Astrocyte of the hippocampus (primary cell): ENCODE measurements around the gene CORO7.

Experiments used
- DNase-seq: peaks from one replicate; pipeline ENCODE4 v3.0.0; 2011; ENCODE audit warnings: low read depth, low spot score

Gene CORO7

DNA sequence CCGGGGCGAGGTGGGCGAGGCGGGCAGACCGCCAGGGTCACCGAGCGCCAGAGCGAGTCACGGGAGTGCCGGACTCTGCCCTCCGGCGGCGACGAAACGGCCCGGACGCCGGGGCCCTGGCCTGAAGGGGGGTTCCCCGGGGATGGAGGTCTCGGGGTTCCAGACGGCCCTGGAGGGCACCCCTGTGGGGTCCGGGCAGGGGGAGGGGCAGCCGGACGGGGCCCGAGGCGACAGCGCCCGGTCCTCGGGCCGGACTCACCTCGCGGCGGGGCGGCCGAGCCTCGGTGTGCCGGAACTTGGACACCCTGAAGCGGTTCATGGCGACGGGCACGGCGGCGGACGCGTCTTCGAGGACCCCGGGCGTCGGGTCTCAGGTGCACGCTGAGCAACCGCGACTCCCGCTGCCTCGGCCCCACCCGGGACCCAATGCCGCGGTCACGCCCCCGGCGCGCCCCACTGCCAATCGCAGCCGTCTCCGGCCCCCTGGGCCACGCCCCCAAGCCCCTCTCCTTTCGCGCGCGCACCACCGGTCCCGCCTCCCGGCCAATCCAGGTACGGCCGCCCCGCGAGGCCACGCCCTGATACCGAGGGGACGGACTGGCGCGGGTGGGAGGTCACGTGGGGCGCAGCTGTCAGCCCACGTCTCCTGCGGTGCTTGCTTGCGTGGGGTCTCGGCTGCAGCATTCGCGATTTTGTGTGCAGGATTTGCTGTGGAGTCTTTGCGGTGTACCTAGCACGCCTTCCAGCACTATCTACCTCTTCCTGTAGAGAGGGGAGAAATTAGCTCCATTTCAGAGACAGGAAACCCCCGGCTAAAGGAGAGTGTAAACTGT is at the start of gene CORO7:
CORO7 (minus strand) TSS at position 397 of the 833 bp plus-strand sequence; CDS start at position 319, 78 bp downstream.
- peak; percentile 96 for DNase-seq

DNA sequence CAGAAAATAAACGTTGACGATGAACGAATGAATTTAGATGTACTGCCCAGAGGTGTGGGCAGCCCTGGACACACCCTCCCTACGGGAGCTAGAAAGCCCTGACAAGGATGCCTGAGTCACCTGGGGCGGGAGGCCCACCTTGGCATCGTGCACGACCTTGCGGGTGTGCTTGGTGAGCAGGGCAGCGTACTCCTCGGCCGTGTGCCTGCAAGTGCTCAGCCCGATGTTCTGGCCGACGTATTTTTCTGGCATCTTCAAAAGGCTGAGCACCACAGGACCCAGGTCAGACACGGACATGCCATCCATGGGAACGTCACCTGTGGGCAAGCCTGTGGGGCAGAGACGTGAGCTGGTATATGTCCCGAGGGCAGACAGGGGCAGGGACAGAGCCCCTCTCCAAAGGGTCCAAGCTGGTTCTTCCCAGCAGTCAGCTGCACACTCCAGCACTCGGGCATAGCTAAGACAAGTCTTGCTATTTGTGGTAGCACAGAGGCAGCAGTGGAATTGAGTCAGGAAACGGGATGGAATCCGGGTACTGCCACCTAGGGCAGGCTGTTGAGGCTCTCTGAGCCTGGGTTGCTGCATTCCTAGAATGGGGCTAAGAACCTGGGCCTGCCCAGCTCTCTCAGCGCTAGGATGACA is 47.2 kb upstream of the CORO7 start:
- DNase-seq: peak; percentile 12

DNA sequence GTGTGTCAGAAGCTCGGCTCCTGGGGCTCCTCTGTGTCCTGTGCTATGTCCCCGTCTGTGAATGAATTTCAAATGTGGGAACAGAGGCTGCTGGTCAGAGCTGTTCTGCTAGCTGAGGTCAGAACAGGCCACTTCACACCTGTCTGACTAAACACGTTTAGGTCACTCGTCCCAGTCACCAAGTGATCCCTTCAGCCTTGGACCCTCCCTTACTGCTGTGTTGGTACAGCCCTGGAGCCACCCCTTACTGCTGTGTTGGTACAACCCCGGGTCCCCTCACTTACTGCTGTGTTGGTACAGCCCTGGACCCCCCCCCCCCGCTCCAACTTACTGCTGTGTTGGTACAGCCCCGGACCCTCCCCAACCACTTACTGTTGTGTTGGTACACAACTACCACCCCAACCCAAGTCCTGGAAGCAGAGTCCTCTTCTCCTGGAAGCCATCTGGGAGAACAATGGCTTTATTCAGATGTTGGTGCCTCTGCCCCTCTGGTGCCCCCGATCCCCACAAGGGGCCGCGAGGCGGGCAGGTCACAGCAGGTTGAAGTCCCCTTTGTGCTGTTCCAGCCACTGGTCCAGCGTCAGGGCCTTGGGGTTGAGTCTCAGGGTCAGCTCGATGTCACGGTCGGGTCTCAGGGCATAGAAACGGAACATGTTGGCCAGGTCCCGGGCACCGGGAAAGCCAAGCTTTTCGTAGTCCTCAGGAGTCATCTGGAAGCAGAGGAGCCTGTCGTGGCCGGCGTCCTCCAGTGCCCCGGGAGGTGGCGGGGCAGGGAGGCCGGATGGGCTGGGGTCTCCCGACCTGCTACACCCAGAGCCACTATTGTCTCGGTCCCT is 45.1 kb upstream of the CORO7 start:
- DNase-seq: no peak

DNA sequence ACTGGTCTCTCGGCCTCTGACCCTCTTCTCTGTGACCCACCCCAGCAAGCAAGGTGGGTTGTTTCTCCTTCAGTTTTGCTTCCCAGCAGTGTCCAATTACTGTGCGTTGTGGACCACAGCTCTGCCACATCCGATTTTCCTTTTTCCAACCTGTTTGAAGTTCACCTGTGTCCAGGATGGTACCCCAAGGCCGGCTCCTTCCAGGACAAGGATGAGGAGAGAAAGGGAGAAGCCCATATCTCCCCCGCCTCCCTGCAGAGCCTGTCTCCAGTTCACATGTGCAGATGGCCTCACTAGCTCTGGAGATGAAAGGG is 44.5 kb upstream of the CORO7 start:
- DNase-seq: no peak

DNA sequence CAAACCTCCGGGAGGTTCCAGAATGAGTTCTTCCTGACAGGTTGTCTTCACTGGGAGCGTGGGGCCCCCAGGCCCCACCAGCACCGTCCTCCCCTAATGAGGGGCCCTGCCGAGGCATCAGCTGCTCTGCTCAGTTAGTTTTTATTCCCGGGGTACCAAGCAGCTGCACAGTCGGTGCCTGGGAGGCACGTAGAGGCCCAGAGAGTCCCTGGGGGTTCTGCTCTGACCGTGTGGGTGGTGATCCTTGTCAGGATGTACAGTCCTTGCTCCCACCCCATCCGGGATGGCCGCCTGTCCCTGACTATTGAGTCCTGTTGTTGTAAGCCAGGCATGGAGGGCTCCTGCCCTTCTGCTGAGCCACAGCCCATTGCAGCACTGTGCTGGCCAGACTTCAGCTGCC is 39.6 kb upstream of the CORO7 start:
- DNase-seq: no peak

DNA sequence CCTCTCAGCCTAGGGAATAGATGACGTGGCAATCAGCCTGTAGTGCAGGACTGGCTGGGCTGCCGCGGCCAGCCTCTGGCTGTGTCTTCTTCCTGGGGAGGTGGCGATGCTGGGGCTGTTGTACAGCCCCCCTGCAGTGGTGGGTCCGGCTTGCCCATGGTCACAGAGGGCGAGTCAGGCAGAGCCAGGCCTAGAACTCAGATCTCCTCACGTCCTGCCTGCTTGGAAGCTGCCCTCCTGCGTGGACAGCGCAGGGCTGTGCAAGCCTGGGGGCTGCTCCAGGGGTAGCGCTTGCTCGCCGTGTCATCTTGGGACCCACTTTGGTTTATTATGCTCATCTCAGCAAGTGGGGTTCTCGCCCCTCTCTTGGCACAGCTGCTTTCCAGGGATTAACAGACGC is 38.7 kb upstream of the CORO7 start:
- DNase-seq: no peak

DNA sequence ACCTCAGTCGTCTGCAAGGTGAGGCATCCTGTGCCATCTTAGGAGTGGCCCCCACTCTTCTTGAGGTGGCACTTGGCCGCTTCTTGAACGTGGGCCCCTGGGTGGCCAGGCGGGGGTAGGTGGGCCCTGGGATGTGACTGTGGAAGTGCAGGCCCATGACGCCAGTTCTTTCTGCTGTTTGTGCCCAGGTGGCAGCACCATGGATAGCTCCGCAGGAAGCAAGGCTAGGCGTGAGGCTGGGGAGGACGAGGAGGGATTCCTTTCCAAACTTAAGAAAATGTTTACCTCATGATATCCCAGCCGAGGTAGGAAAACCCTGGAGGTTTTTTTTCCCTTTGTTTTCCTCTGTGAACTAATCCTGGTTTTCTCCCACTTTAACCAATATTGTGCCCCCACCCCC is 38.2 kb upstream of the CORO7 start:
- peak; percentile 33 for DNase-seq

DNA sequence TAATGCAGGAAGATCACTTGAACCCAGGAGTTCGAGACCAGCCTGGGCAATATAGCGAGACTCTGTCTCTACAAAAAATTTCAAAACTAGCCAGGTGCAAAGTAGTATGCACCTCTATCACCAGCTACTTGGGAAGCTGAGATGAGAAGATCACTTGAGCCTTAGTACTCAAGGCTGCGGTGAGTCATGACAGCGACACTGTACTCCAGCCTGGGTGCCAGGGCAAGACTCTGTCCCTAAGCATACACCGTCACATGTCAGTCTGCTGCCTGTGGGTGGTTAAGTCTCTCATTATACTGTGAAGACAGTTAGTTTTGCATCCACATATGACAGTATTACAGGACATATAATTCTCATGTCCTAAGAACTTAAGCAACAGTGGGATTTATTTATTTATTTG is 36.3 kb upstream of the CORO7 start:
- no peak for DNase-seq

DNA sequence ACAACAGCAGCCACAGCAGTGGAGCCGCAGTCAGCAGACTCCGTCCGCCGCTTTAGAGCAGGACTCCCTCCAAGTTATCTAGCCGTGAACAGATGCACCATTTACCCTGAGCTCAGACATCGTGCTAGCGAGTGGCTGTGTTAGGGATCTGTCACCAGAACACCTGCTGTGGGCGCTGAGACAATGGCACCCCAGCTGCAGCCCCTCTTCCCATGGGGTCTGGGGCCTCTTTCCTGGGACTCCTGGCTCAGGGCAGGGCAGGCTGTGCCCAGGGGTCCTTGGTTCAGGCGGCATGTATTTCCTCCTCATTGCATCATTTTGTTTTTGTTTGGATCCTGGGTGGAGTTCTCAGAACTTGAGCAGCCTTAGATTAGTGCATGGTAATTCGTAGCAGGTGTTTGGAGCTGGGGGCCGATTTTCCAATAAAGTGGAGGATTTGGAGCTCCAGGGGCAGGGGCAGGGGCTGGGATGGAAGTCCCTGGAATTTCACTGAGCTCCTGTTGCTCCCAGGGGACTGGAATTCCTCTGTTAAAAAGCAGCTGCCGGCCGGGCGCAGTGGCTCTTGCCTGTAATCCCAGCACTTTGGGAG is 34.6 kb upstream of the CORO7 start:
- no peak for DNase-seq

DNA sequence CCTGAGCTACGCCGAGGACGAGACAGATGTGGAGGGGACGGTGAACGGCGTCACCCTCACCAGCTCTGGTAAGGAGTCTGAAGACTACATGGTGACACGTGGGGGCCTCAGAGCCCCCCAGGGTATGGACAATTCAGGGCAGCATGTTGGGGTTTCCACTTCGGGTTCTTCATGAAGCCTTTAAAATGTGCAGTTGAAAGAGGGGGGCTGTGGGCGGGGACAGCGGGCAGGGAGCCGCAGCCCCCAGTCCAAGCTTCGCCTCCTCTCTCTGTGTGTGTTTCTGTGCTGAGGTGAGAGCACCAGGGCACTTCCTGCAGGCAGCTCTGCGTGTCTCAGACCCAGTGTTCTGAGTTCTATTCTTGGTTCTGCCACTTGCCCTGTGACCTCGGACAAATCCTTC is 34.0 kb upstream of the CORO7 start:
- DNase-seq: no peak

DNA sequence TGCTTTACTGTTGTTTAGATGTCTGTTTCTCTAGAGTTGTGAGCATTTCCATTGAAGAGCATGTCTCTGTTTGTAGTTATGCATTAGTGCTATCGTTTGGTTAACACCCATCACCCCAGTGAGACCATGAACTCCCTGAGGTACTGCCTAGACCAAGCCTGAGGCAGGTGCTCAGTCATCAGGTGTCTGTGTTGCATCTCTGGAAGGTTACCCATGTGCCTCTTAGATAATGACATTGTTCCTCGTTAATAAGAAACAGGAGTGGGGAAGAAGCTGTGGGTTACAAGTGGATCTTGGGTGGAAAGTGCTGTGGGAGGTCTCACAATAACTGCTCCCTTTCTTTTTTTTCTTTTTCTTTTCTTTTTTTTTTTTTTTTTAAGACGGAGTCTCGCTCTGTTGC is 27.6 kb upstream of the CORO7 start:
- no peak for DNase-seq

DNA sequence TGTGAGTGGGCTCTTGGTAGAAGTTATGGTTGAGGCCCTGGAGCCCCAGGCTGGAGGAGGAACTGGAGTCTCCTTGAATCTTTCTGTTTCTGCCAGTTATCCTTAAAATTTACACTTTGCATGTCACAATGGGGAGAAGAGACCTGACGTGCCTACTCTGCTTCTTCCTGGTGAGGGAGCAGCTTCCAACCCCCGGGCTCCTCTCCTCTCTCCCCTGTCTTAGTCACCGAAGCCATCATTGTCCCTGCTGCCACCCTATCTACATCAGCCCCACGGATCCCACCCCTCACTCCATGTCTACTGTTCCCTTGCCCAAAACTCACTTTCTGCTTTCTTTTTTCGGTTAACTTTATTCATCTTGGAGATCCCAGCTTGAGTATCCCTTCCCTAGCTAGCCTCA is 26.9 kb upstream of the CORO7 start:
- no peak for DNase-seq

DNA sequence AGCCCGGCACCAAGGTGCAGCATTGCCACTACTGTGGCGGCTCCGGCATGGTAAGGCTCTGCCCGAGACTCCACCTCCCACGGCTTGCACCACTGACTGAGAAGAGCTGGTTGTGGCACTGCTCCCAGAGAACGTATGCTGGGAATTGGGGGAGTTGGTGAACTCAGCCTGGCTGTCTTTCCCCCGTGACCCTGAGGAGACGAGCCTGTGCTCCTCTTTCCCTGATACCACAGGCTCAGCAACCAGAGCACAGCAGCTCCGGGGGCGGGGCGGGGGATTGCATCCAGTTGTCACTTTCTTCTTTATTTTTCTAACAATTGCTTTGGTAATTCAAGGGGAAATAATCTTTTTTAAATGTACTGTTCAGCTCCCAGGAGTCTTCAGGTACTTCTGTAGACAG is 26.0 kb upstream of the CORO7 start:
- no peak for DNase-seq

DNA sequence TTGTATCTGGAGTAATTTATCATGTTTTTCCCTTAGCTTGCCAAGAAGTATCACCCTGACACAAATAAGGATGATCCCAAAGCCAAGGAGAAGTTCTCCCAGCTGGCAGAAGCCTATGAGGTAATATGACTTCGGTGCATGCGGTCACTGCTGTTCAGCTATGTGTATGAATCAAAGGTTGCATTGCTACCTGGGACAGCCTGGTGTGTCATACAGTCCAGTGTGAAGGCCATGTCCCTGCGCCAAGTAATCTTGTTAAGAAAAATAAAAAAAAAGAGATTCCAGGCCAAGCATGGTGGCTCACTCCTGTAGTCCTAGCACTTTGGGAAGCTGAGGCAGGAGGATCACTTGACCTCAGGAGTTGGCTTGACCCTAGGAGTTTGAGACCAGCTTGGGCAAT is 21.0 kb upstream of the CORO7 start:
- no peak for DNase-seq

DNA sequence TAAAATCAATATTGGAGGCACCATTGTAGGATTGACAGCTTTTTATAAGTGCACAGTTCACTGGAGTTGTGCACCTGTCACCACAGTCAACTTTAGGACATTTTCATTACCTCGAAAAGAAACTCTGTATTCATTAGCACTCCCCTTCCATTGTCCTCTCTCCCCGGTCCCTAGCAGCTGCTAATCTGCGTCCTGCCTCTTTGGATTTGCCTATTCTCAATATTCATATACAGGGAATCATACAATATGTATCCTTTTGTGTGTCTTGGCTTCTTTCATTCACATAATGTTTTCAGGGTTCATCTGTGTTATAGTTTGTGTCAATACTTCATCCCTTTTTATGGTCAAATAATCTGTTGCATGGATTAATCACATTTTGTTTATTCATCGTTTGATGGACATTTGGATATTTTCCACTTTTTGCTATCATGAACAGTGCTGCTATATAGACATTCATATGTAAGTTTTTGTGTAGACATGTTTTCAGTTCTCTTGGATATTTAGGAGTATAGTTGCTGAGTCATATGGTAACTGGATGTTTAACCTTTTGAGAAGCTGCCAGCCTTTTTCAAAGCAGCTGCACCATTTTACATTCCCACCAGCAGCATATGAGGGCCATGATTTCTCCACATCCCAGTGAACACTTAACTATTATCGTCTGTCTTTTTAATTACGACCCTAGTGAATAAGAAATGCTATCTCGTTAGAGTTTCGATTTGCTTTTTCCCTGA is 19.1 kb upstream of the CORO7 start:
- DNase-seq: peak; percentile 10

DNA sequence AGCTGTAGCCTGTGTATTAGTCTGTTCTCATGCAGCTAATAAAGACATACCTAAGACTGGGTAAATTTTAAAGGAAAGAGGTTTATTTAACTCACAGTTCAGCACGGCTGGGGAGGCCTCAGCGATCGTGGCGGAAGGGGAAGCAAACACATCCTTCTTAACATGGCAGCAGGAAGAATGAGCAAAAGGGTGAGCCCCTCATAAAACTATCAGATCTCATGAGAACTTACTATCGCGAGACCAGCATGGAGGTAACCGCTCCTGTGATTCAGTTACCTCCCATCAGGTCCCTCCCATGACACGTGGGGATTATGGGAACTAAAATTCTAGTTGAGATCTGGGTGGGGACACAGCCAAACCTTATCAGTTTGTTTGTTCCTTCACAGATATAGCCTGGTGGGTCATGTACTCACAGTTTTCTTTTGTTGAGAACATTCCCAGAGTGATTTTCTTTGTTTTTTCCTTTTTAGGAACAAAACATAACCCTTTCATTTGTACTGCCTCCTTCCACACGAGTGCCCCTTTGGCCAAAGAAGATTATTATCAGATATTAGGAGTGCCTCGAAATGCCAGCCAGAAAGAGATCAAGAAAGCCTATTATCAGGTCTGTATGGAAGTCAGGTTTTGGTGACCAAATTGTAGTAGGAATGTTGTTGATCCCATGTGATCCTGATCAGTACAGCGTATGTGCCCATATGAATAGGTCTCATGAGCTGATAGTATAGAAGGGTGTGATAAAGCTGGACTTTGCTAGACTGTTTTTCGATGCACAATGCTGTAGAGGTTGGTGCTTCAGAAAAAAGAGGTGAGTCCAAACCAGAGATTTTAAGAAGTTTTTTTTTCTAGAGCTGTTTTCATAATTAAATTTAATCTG is 17.8 kb upstream of the CORO7 start:
- DNase-seq: no peak

DNA sequence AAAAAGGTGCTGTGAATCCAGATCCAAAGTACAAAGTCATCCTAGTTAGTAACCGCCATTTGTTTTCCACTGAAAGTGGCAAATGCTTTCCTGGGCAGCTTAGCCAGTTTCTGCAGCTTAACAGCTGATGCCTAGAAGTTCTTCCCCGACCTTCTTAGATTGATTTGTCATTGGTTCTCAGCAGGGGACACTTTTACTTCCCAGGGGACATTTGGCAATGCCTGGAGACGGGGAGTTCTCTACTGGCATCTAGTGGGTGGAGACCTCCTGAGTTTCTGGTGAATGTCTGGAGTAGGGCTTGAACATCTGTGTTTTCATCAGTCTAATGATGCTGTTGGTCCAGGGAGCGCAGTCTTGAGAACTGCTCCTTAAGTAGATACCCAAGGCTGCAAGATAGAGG is 16.8 kb upstream of the CORO7 start:
- DNase-seq: no peak

DNA sequence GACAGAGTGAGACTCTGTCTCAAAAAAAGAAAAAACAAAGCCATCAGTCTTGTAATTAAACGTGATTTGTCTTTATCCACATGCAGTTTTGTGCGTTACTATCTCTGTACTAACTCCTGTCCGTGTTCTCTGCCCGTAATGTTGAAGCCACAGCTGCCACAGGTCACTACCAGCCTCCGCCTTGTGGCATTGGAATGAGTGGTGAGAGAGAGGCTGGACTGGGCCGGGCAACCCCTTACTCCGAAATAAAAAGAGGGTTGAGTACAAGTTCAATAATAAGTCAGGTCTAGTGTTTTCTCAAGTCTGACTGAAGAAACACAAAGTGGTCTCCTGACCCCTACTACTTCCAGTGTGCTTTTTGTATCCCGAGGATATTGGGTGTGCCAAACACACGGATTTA is 14.6 kb upstream of the CORO7 start:
- DNase-seq: no peak

DNA sequence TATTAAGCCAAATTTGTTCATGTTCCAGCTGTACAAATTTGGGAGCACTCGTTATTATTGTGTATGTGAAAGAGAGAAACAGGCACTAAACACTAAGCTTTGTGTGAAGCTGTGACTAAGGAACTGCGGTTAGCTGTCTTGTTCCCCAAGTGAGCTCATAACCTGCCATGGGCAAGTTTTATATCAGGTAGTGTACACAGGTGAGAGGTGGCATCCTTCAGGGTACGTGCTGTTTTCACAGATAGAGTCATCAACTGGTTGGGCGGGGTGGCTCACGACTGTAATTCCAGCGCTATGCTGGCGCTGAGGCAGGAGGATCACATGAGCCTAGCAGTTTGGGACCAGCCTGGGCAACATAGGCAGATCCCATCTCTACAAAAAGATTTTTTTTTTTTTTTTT is 12.1 kb upstream of the CORO7 start:
- no peak for DNase-seq

DNA sequence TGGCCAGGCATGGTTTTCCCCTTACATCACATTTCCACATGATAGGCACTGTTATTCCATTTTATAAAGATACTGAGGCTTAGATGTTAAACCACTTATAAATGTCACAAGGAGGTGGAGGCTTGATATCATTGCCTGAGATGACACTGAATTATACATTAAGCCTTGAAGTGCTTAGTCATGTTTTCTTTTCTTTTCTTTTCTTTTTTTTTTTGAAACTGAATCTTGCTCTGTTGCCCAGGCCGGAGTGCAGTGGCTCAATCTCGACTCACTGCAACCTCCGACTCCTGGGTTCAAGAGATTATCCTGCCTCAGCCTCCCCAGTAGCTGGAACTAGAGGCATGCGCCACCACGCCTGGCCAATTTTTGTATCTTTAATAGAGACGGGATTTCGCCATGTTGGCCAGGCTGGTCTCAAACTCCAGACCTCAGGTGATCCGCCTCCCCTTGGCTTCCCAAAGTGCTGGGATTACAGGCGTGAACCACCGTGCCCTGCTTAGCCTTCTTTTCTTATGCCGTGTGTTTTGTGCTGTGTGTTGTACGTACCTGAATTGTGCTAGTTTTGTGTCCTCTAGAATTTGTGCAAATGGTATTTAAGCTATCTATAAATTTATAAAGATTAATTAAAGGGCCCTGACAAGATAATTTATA is 10.5 kb upstream of the CORO7 start:
- no peak for DNase-seq
